ENCODE results near the gene IGF2BP2. TPM values are rescaled to one million over a fixed set of nuclear protein-coding genes. Genes with fewer than 3 reads are reported as not detected.
"Not testable (repeated sequence)": the region's sequence is repeated elsewhere in the genome, so short reads cannot be mapped to it uniquely, and the experiment has no call there.

IGF2BP2 gene
- total RNA-seq, 1 experiment from 2014 or later: 154 TPM

DNA sequence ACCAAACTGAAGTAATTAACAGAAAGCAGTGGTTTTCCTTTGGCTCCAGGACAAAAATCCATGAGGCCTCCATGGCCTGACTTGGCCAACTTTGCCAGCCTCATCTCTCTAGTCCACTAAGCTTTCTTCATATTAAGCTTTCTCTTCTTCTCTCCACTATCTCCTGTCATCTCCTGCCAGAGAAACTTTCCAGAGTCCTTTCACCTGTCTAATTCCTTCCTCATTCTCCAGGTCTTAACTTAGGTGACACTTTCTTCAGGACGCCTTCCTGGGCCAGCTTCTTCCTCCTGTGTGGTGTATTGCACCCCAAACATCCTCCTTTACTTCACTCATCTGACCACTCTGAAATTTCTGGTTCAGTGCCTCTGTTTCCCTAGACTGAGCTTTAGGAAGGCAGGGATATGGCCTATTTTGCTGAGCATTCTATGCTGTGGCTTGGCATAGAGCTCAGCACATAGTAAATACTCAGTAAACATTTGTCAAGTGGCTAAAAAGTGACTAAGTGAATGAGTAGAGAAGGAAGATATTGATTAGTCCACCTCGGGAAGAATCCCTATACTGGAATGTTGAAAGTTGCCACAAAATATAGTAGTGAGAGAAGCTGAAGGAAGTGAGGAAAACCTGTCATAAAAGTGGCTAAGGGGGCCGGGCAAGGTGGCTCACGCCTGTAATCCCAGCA, 34.6 kb upstream of the IGF2BP2 start:
- intact Hi-C loops (cut with micrococcal nuclease): no loop called here
- H3K27ac Mint-ChIP-seq (ENCODE audit: low read depth, unreplicated experiment): no peak overlapping the region
- TF ChIP-seq, protein P1, sequence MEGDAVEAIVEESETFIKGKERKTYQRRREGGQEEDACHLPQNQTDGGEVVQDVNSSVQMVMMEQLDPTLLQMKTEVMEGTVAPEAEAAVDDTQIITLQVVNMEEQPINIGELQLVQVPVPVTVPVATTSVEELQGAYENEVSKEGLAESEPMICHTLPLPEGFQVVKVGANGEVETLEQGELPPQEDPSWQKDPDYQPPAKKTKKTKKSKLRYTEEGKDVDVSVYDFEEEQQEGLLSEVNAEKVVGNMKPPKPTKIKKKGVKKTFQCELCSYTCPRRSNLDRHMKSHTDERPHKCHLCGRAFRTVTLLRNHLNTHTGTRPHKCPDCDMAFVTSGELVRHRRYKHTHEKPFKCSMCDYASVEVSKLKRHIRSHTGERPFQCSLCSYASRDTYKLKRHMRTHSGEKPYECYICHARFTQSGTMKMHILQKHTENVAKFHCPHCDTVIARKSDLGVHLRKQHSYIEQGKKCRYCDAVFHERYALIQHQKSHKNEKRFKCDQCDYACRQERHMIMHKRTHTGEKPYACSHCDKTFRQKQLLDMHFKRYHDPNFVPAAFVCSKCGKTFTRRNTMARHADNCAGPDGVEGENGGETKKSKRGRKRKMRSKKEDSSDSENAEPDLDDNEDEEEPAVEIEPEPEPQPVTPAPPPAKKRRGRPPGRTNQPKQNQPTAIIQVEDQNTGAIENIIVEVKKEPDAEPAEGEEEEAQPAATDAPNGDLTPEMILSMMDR (IDR thresholded peaks at IDR 0.05; ENCODE audit: unreplicated experiment): no peak
- H3K4me3 Mint-ChIP-seq (ENCODE audit: unreplicated experiment): no peak overlapping the region
- no peak for DNase-seq (ENCODE audit: unreplicated experiment)
- no peaks in the 10 kb centered on the region for H3K27me3 Mint-ChIP-seq (ENCODE audit: insufficient read depth, unreplicated experiment)
- peaks cover 13% of the 10 kb centered on the region for H3K9me3 Mint-ChIP-seq (ENCODE audit: unreplicated experiment)
- ChIA-PET CTCF (no interaction called here), POLR2A (no interaction called here)
- H3K4me1 Mint-ChIP-seq (ENCODE audit: insufficient read depth, unreplicated experiment): no peaks in the 10 kb centered on the region
- no TSS peak for BruUV-seq (replicated peaks)
- H3K36me3 Mint-ChIP-seq (ENCODE audit: insufficient read depth, unreplicated experiment): no peaks in the 10 kb centered on the region

DNA sequence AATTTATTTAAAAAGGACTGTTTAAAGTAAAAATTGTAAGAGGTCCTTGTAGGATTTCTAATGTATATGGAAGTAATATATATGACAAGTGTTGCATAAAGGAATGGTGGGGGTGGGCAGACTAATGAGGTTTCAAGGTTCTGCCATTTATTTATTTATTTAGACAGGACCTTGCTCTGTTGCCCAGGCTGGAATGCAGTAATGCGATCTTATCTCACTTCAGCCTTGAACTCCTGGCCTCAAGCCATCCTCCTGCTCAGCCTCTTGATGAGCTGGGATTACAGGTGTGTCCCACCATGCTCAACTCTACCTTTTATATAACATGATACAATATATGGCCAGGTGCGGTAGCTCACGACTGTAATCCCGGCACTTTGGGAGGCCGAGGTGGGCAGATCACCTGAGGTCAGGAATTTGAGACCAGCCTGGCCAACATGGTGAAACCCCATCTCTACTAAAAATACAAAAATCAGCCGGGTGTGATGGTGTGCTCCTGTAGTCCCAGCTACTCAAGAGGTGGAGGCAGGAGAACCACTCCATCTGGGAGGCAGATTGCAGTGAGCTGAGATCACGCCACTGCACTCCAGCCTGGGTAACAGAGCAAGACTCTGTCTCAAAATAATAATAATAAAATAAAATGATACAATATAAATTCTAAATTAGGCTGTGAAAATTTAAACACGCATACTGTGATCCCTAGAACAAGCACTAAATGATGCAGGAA, 33.8 kb upstream of the IGF2BP2 start:
- DNase-seq (ENCODE audit: unreplicated experiment): no peak
- POLR2A ChIA-PET: no interaction called here

DNA sequence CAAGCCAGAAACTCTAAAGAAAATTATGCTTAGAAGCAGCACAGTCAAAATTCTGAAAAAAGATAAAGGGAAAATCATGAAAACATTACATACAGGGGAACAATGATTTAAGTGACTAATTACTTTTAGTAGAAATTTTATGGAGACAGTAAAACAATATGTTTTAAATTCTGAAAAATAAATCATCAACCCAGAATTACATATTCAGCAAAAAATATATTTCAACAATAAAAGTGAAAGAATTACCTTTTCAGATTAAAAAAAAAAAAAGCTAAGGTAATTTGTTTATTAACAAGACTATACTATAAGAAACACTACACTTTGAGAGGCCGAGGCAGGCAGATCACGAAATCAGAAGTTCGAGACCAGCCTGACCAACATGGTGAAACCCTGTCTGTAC, 32.4 kb upstream of the IGF2BP2 start:
- Mint-ChIP-seq H3K4me3 (ENCODE audit: unreplicated experiment) (no peak overlapping the region), H3K36me3 (ENCODE audit: insufficient read depth, unreplicated experiment) (no peaks in the 10 kb centered on the region), H3K27me3 (ENCODE audit: insufficient read depth, unreplicated experiment) (no peaks in the 10 kb centered on the region), H3K9me3 (ENCODE audit: unreplicated experiment) (peaks cover 13% of the 10 kb centered on the region), H3K27ac (ENCODE audit: low read depth, unreplicated experiment) (no peak overlapping the region), H3K4me1 (ENCODE audit: insufficient read depth, unreplicated experiment) (no peaks in the 10 kb centered on the region)
- intact Hi-C loops (cut with micrococcal nuclease): no loop called here
- CTCF ChIA-PET: no interaction called here
- TF ChIP-seq, protein P1 (IDR thresholded peaks at IDR 0.05; ENCODE audit: unreplicated experiment): no peak
- POLR2A ChIA-PET: interaction anchor here (0.8 to 2.3 kb wide), 2 partner anchors 15 to 60 kb away, joined by 3 to 6 read pairs; no protein-coding TSS in a partner anchor
- no peak for DNase-seq (ENCODE audit: unreplicated experiment)
- BruUV-seq (replicated peaks): no TSS peak

More for the DNA sequence above, 33.8 kb upstream of the IGF2BP2 start:
- no peaks in the 10 kb centered on the region for H3K36me3 Mint-ChIP-seq (ENCODE audit: insufficient read depth, unreplicated experiment)
- intact Hi-C loops (cut with micrococcal nuclease): no loop called here
- no peaks in the 10 kb centered on the region for H3K27me3 Mint-ChIP-seq (ENCODE audit: insufficient read depth, unreplicated experiment)
- H3K9me3 Mint-ChIP-seq (ENCODE audit: unreplicated experiment): peaks cover 13% of the 10 kb centered on the region
- no peak overlapping the region for H3K27ac Mint-ChIP-seq (ENCODE audit: low read depth, unreplicated experiment)
- no peaks in the 10 kb centered on the region for H3K4me1 Mint-ChIP-seq (ENCODE audit: insufficient read depth, unreplicated experiment)
- BruUV-seq (replicated peaks): no TSS peak
- TF ChIP-seq, protein P1 (IDR thresholded peaks at IDR 0.05; ENCODE audit: unreplicated experiment): no peak
- no peak overlapping the region for H3K4me3 Mint-ChIP-seq (ENCODE audit: unreplicated experiment)
- CTCF ChIA-PET: no interaction called here

DNA sequence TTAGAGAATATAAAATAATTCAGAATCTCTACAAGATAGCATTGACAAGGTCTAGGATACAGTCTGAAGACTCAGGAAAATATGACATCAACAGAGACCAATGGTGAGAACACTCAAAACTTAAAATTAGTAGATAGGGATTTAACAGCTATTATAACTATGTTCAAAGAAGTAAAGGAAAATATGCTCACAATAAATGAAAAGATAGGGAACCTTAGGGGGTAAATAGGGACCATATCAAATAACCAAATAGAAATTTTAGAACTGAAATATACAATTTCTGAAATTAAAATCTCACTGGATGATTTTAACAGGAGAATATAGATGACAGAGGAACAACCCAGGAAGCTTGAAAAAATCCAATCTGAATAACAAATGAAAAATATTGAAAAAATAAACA, 31.8 kb upstream of the IGF2BP2 start:
- no TSS peak for BruUV-seq (replicated peaks)

DNA sequence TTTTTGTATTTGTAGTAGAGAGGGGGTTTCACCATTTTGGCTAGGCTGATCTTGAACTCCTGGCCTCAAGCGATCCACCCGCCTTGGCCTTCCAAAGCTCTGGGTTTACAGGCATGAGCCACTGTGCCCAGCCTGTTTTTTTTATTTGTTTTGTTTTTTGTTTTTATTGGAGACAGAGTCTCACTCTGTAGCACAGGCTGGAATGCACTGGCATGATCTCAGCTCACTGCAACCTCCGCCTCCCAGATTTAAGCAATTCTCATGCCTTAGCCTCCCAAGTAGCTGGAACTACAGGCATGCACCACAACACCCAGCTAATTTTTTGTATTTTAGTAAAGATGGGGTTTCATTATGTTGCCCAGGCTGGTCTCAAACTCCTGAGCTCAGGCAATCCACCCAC, 28.9 kb upstream of the IGF2BP2 start:
- H3K36me3 Mint-ChIP-seq (ENCODE audit: insufficient read depth, unreplicated experiment); H3K27me3 Mint-ChIP-seq (ENCODE audit: insufficient read depth, unreplicated experiment); H3K27ac Mint-ChIP-seq (ENCODE audit: low read depth, unreplicated experiment); H3K4me3 Mint-ChIP-seq (ENCODE audit: unreplicated experiment); BruUV-seq (replicated peaks); intact Hi-C loops (cut with micrococcal nuclease); H3K4me1 Mint-ChIP-seq (ENCODE audit: insufficient read depth, unreplicated experiment): not testable (repeated sequence)
- POLR2A ChIA-PET: interaction anchor here (0.6 kb wide), 1 partner anchor 87 kb away, joined by 3 read pairs; no protein-coding TSS in a partner anchor
- peak; percentile 23 for DNase-seq (ENCODE audit: unreplicated experiment)
- CTCF ChIA-PET: interaction anchor here (0.7 to 0.9 kb wide), 2 partner anchors 10 to 24 kb away, joined by 3 to 4 read pairs; no protein-coding TSS in a partner anchor
- peaks cover 13% of the 10 kb centered on the region for H3K9me3 Mint-ChIP-seq (ENCODE audit: unreplicated experiment)

More for the DNA sequence above, 31.8 kb upstream of the IGF2BP2 start:
- POLR2A ChIA-PET: interaction anchor here (0.8 to 2.3 kb wide), 2 partner anchors 14 to 59 kb away, joined by 3 to 6 read pairs; no protein-coding TSS in a partner anchor
- intact Hi-C loops (cut with micrococcal nuclease): no loop called here
- Mint-ChIP-seq H3K4me3 (ENCODE audit: unreplicated experiment) (no peak overlapping the region), H3K27me3 (ENCODE audit: insufficient read depth, unreplicated experiment) (no peaks in the 10 kb centered on the region), H3K9me3 (ENCODE audit: unreplicated experiment) (peaks cover 13% of the 10 kb centered on the region), H3K36me3 (ENCODE audit: insufficient read depth, unreplicated experiment) (no peaks in the 10 kb centered on the region), H3K27ac (ENCODE audit: low read depth, unreplicated experiment) (no peak overlapping the region), H3K4me1 (ENCODE audit: insufficient read depth, unreplicated experiment) (no peaks in the 10 kb centered on the region)
- no peak for DNase-seq (ENCODE audit: unreplicated experiment)
- TF ChIP-seq, protein P1 (IDR thresholded peaks at IDR 0.05; ENCODE audit: unreplicated experiment): no peak
- CTCF ChIA-PET: interaction anchor here (0.7 kb wide), 2 partner anchors 9 to 13 kb away, joined by 3 to 4 read pairs; no protein-coding TSS in a partner anchor

All from MCF 10A (cell line).